GM19240 (cell line): Measurements from ENCODE around the gene AP4S1.

Source experiments
- DNase-seq: peaks from one replicate; pipeline ENCODE4 v3.0.0; 2011; ENCODE audit warnings: low spot score; ENCODE audit not compliant: insufficient read length

The AP4S1 gene

DNA sequence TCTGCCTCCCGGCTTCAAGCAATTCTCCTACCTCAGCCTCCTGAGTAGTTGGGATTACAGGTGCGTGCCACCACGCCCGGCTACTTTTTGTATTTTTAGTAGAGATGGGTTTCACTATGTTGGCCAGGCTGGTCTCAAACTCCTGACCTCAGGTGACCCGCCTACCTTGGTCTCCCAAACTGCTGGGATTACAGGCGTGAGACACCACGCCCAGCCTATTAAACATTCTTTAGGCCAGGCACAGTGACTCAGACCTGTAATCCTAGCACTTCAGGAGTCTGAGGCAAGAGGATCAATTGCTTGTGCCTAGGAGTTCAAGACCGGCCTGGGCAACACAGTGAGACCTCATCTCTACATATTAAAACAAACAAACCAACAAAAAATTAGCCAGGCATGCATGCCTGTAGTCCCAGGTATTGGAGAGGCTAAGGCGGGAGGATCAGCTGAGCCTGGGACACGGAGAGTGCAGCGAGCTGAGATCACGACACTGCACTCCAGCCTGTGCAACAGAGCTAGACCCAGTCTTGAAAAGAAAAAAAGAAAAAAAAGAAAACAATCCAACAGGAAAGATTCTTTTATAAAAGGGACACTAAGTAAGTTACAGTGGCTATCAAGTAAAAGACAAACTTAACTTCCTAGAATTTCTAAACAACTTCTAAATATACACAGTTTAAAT is 111.9 kb downstream of the AP4S1 start:
- no peak for DNase-seq

DNA sequence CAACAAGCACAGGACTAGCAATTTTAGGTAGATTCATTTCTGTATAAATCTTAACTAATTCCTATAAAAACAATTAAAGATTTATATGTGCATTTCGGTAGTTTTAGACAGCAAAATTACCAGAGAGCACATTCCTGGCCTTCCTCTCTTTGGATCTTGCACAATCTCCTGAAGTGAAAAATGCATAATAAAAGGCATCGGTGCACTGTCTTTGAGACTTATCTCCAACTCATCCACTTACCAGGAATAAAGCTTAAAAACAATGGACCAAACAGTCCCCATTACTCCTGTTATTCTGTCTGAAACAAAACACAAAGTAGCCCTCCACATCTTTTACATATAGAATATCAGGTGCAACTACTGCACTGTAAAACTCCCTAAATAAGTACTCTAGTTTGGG is 112.9 kb downstream of the AP4S1 start:
- DNase-seq = no peak

DNA sequence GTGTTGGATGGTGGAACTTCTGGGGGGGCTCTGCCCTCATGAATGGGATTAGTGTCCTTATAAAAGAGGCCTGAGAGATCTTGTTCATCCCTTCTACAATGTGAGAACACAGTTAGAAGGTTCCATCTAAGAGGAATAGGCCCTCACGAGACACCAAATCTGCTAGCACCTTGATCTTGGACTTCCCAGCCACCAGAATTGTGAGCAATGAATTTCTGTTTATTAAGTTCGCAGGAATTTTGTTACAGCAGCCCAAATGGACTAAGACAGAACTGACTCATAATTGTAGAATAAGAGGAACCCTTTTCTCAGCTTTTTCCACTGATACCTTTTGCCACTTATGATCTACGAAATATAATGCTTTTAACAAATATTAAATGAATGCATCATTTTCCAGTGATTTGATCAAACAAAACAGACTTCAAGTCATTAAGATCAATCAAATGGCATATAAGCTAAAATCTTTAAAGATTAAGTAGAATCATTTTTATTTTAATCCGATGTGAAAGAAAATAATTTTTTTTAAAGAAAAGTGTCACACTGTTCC is 113.9 kb downstream of the AP4S1 start:
- no peak for DNase-seq

DNA sequence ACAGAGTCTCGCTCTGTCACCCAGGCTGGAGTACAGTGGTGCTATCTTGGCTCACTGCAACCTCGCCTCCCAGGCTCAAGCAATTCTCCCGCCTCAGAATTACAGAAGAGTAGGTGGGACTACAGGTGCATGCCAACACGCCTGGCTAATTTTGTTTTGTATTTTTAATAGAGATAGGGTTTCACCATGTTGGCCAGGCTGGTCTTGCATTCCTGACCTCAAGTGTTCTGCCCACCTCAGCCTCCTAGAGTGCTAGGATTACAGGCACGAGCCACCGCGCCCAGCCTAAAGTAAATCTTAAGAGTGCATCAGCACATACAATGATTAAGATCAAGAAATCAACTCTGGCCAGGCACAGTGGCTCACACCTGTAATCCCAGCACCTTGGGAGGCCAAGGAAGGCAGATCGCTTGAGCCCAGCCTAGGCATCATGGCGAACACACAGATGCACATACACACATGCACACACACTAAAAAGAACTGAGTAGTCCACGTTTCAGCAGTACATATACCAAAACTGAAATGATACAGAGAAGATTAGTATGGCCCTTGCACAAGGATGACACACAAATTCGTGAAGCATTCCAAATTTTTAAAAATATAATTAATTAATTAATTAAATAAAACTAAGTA is 117.1 kb downstream of the AP4S1 start:
- no peak for DNase-seq
